ENCODE data around the gene NME2. TPM values are rescaled to one million over a fixed set of nuclear protein-coding genes. Genes with fewer than 3 reads are reported as not detected.

Gene NME2
- total RNA-seq (100 to 1,000 TPM; 170 to 182 TPM), polyA plus RNA-seq (100 to 1,000 TPM; 202 to 310 TPM)

DNA sequence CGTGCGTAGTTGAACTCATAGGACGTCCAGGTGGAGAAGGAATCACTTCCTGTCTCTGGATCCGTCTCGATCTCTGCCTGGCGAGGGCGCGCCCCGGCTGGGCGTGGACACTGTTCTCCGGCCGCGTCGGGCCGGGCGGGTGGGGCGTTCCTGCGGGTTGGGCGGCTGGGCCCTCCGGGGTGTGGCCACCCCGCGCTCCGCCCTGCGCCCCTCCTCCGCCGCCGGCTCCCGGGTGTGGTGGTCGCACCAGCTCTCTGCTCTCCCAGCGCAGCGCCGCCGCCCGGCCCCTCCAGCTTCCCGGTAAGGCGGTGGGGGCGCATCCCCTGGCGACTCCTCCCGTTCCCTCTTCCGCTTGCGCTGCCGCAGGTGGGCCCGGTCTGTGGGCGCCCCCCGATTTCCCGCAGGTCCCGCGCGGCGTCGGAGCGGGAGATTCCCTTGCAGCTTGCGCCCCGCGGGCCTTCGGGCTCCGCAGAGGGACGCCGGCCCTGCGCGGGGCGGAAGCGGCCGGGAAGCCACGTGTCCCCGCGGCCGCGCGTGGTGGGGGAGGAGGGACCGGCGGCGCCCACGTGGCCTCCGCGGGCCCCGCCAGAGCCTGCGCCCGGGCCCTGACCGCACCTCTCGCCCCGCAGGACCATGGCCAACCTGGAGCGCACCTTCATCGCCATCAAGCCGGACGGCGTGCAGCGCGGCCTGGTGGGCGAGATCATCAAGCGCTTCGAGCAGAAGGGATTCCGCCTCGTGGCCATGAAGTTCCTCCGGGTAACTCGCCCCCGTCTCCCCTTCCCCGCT is at the start of gene NME2:
Gene NME2 (plus strand): TSS at position 214 of the 789 bp plus-strand sequence. CDS start 420 bp downstream, at position 634.
- Histone ChIP-seq H3K27ac (ENCODE audit: low read depth in 1 of 2, low read length in 2 of 2) (peak within 1 kb of the TSS; percentile 85 to 92), H3K27me3 (ENCODE audit: control insufficient read depth in 4 of 4, insufficient read depth in 4 of 4, low read length in 3 of 4) (no peaks in the 10 kb centered on the region), H3K4me1 (ENCODE audit: control insufficient read depth in 4 of 4, insufficient read depth in 4 of 4, low read length in 3 of 4) (peaks cover 3 to 15% (median 8%) of the 10 kb centered on the region in 4 donors), H3K4me3 (ENCODE audit: low read depth in 1 of 3, low read length in 3 of 3) (peak within 1 kb of the TSS; percentile 70 to 95 (median 94)), H3K9me3 (ENCODE audit: control insufficient read depth in 4 of 4, low read length in 3 of 4) (no peaks in the 10 kb centered on the region), H3K36me3 (ENCODE audit: control insufficient read depth in 4 of 4, insufficient read depth in 3 of 4, low read depth in 1 of 4, low read length in 3 of 4) (peaks cover 9 to 27% (median 23%) of the 10 kb centered on the region in 4 donors), H3K9ac (ENCODE audit: low read depth in 1 of 2, low read length in 2 of 2) (peak within 1 kb of the TSS; percentile 64 to 83)
- peak; percentile 40 for TF ChIP-seq SP1 (IDR thresholded peaks at IDR 0.05)
- TF ChIP-seq RAD21 (IDR thresholded peaks at IDR 0.05): no peak
- no peak for TF ChIP-seq YY1 (IDR thresholded peaks at IDR 0.05)
- TF ChIP-seq GABPA (IDR thresholded peaks at IDR 0.05 in 1 of 2, conservative IDR thresholded peaks at IDR 0.05 in 1 of 2): peak in 1 of 2 donors; percentile 60
- no peak for TF ChIP-seq TAF1 (conservative IDR thresholded peaks at IDR 0.05)
- TF ChIP-seq, protein P1, sequence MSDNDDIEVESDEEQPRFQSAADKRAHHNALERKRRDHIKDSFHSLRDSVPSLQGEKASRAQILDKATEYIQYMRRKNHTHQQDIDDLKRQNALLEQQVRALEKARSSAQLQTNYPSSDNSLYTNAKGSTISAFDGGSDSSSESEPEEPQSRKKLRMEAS (IDR thresholded peaks at IDR 0.05): no peak
- TF ChIP-seq ATF3 (IDR thresholded peaks at IDR 0.05): no peak
- no peak for TF ChIP-seq ZBTB33 (IDR thresholded peaks at IDR 0.05)
- peak in 1 of 2 donors; percentile 2 for TF ChIP-seq HNF4A (conservative IDR thresholded peaks at IDR 0.05)
- TF ChIP-seq FOXA1 (IDR thresholded peaks at IDR 0.05): no peak
- no peak for TF ChIP-seq FOXA2 (IDR thresholded peaks at IDR 0.05)
- TF ChIP-seq HNF4G (IDR thresholded peaks at IDR 0.05): no peak
- TF ChIP-seq EGR1 (IDR thresholded peaks at IDR 0.05; ENCODE audit: low read depth in 2 of 2): no peak
- no peak for TF ChIP-seq JUND (IDR thresholded peaks at IDR 0.05)
- no peak for TF ChIP-seq NR2F2 (IDR thresholded peaks at IDR 0.05)
- no peak for TF ChIP-seq RXRA (IDR thresholded peaks at IDR 0.05)
- peak; percentile 50 for TF ChIP-seq REST (IDR thresholded peaks at IDR 0.05)
- TF ChIP-seq, protein P2, sequence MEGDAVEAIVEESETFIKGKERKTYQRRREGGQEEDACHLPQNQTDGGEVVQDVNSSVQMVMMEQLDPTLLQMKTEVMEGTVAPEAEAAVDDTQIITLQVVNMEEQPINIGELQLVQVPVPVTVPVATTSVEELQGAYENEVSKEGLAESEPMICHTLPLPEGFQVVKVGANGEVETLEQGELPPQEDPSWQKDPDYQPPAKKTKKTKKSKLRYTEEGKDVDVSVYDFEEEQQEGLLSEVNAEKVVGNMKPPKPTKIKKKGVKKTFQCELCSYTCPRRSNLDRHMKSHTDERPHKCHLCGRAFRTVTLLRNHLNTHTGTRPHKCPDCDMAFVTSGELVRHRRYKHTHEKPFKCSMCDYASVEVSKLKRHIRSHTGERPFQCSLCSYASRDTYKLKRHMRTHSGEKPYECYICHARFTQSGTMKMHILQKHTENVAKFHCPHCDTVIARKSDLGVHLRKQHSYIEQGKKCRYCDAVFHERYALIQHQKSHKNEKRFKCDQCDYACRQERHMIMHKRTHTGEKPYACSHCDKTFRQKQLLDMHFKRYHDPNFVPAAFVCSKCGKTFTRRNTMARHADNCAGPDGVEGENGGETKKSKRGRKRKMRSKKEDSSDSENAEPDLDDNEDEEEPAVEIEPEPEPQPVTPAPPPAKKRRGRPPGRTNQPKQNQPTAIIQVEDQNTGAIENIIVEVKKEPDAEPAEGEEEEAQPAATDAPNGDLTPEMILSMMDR (IDR thresholded peaks at IDR 0.05; ENCODE audit: low read depth, low read length, missing input control): no peak
- DNase-seq (ENCODE audit: low spot score): peak; percentile 86
- WGBS: under 1% methylated on average over 98 of the region's 98 CpGs
